H9 (cell line): Measurements from ENCODE around the gene TMEM175. TPM values are rescaled to one million over a fixed set of nuclear protein-coding genes. Genes with fewer than 3 reads are reported as not detected.

Source experiments
- DNase-seq: peaks from one replicate; pipeline ENCODE4 v3.0.0-alpha.2; 2017
- H2AFZ ChIP-seq: one replicate; pipeline ENCODE4 v1.6.1; 2013; ENCODE audit warnings: mild to moderate bottlenecking, low read length, control low read depth, moderate library complexity
- H2AK5ac ChIP-seq: 2 replicates; pipeline ENCODE4 v1.6.1; 2013; ENCODE audit warnings: low read length, control low read depth, mixed read lengths; ENCODE audit not compliant: insufficient read length
- H2BK120ac ChIP-seq: one replicate; pipeline ENCODE4 v1.6.1; 2013; ENCODE audit warnings: low read depth, mild to moderate bottlenecking, low read length, control low read depth, inconsistent platforms; ENCODE audit not compliant: poor library complexity, severe bottlenecking
- H2BK12ac ChIP-seq: 2 replicates; pipeline ENCODE4 v1.6.1; 2013; ENCODE audit warnings: low read length, control low read depth, mixed read lengths, low read depth; ENCODE audit not compliant: insufficient read length
- H2BK15ac ChIP-seq: 2 replicates; pipeline ENCODE4 v1.6.1; 2013; ENCODE audit warnings: low read depth, low read length, control low read depth
- H2BK20ac ChIP-seq: one replicate; pipeline ENCODE4 v1.6.1; 2013; ENCODE audit warnings: low read depth, mild to moderate bottlenecking, low read length, control low read depth, inconsistent platforms; ENCODE audit not compliant: poor library complexity, severe bottlenecking
- H2BK5ac ChIP-seq: 2 replicates; pipeline ENCODE4 v1.6.1; 2013; ENCODE audit warnings: low read length, control low read depth, mixed read lengths; ENCODE audit not compliant: insufficient read length
- H3K14ac ChIP-seq: 2 replicates; pipeline ENCODE4 v1.6.1; 2013; ENCODE audit warnings: low read length, control low read depth; ENCODE audit not compliant: insufficient read depth
- H3K18ac ChIP-seq: 2 replicates; pipeline ENCODE4 v1.6.1; 2013; ENCODE audit warnings: low read depth, mild to moderate bottlenecking, mixed read lengths, low read length, control low read depth; ENCODE audit not compliant: insufficient read length
- H3K23ac ChIP-seq: 2 replicates; pipeline ENCODE4 v1.6.1; 2013; ENCODE audit warnings: low read length, control low read depth, mixed read lengths, low read depth; ENCODE audit not compliant: insufficient read length
- H3K23me2 ChIP-seq: 2 replicates; pipeline ENCODE4 v1.6.1; 2013; ENCODE audit warnings: low read depth, mild to moderate bottlenecking, mixed read lengths, low read length, control low read depth; ENCODE audit not compliant: insufficient read length, poor library complexity, severe bottlenecking
- H3K27ac ChIP-seq: 2 replicates; pipeline ENCODE4 v1.5.1; 2013; ENCODE audit warnings: low read length, control low read depth, mixed read lengths, low read depth; ENCODE audit not compliant: insufficient read length
- H3K27me3 ChIP-seq: 2 replicates; pipeline ENCODE4 v1.6.1; 2013; ENCODE audit warnings: low read length, control low read depth, inconsistent platforms; ENCODE audit not compliant: insufficient read depth
- H3K4ac ChIP-seq: 2 replicates; pipeline ENCODE4 v1.6.1; 2013; ENCODE audit warnings: low read depth, mild to moderate bottlenecking, control low read depth, inconsistent platforms, low read length, moderate library complexity
- H3K4me1 ChIP-seq: 2 replicates; pipeline ENCODE4 v1.6.1; 2013; ENCODE audit warnings: low read length, control low read depth, inconsistent platforms; ENCODE audit not compliant: insufficient read depth
- H3K4me2 ChIP-seq: 2 replicates; pipeline ENCODE4 v1.6.1; 2013; ENCODE audit warnings: low read length, control low read depth, mixed read lengths; ENCODE audit not compliant: insufficient read length, insufficient read depth
- H3K56ac ChIP-seq: 2 replicates; pipeline ENCODE4 v1.6.1; 2013; ENCODE audit warnings: low read depth, mild to moderate bottlenecking, mixed read lengths, low read length, control low read depth; ENCODE audit not compliant: insufficient read length
- H3K79me1 ChIP-seq: 2 replicates; pipeline ENCODE4 v1.6.1; 2013; ENCODE audit warnings: low read depth, mild to moderate bottlenecking, moderate library complexity, low read length, control low read depth, inconsistent platforms; ENCODE audit not compliant: insufficient read depth, poor library complexity, severe bottlenecking
- H3K79me2 ChIP-seq: 2 replicates; pipeline ENCODE4 v1.6.1; 2013; ENCODE audit warnings: low read length, control low read depth, inconsistent platforms; ENCODE audit not compliant: insufficient read depth
- H3K9ac ChIP-seq: 2 replicates; pipeline ENCODE4 v1.6.1; 2013; ENCODE audit warnings: low read length, control low read depth, mixed read lengths; ENCODE audit not compliant: insufficient read length; ENCODE audit errors: extremely low read depth
- H3K9me3 ChIP-seq: one replicate; pipeline ENCODE4 v1.6.1; 2013; ENCODE audit warnings: low read depth, low read length, inconsistent platforms; ENCODE audit not compliant: control insufficient read depth
- H3T11ph ChIP-seq: one replicate; pipeline ENCODE4 v1.6.1; 2013; ENCODE audit warnings: mild to moderate bottlenecking, low read length, control low read depth, inconsistent platforms
- H4K20me1 ChIP-seq: one replicate; pipeline ENCODE4 v1.6.1; 2013; ENCODE audit not compliant: control insufficient read depth, insufficient read length, insufficient read depth
- H4K5ac ChIP-seq: 2 replicates; pipeline ENCODE4 v1.6.1; 2013; ENCODE audit warnings: low read depth, mild to moderate bottlenecking, mixed read lengths, low read length, control low read depth; ENCODE audit not compliant: insufficient read length
- H4K8ac ChIP-seq: replicated peaks from 2 replicates; pipeline ENCODE4 v1.6.1; 2013; ENCODE audit warnings: low read length, control low read depth, mixed read lengths, low read depth; ENCODE audit not compliant: insufficient read length
- H4K91ac ChIP-seq: 2 replicates; pipeline ENCODE4 v1.6.1; 2013; ENCODE audit warnings: low read depth, mild to moderate bottlenecking, moderate library complexity, mixed read lengths, low read length, control low read depth; ENCODE audit not compliant: insufficient read length
- H3K27ac Mint-ChIP-seq, 3 experiments: 2 replicates in 2 of 3; 3 replicates in 1 of 3; pipeline ENCODE4 v1.8.0; 2020 to 2021; ENCODE audit warnings: mixed read lengths in 3 of 3, mild to moderate bottlenecking in 1 of 3, moderate library complexity in 1 of 3
- H3K27me3 Mint-ChIP-seq: 2 replicates; pipeline ENCODE4 v1.8.0; 2021; ENCODE audit warnings: low read depth, mild to moderate bottlenecking, moderate library complexity, mixed read lengths
- H3K36me3 Mint-ChIP-seq, 3 experiments: 2 replicates in 2 of 3; 3 replicates in 1 of 3; pipeline ENCODE4 v1.8.0; 2020 to 2021; ENCODE audit warnings: low read depth in 3 of 3, mixed read lengths in 3 of 3; ENCODE audit not compliant: insufficient read depth in 1 of 3
- H3K4me1 Mint-ChIP-seq, 2 experiments: 2 replicates each; pipeline ENCODE4 v1.8.0; 2020; ENCODE audit warnings: mixed read lengths in 2 of 2
- H3K4me3 Mint-ChIP-seq, 2 experiments: 2 replicates in 1 of 2; 3 replicates in 1 of 2; pipeline ENCODE4 v1.8.0; 2020 to 2021; ENCODE audit warnings: mild to moderate bottlenecking in 2 of 2, mixed read lengths in 2 of 2, moderate library complexity in 1 of 2
- H3K9me3 Mint-ChIP-seq, 2 experiments: 2 replicates in 1 of 2; 3 replicates in 1 of 2; pipeline ENCODE4 v1.8.0; 2020; ENCODE audit warnings: mild to moderate bottlenecking in 2 of 2, mixed read lengths in 2 of 2, moderate library complexity in 1 of 2
- WGBS: extraction: QIAGEN DNeasy Blood & Tissue Kit; methylation state at CpG from one replicate; pipeline ENCODE4 v1.1.7; 2013; ENCODE audit warnings: missing lambda C conversion rate, low lambda C conversion rate, mixed read lengths; ENCODE audit not compliant: insufficient read length; ENCODE audit errors: extremely low coverage; 5-methylcytosine and 5-hydroxymethylcytosine counted together
- total RNA-seq: library from RNA; stranded (reverse); gene quantifications from 2 replicates; pipeline ENCODE4 v1.2.1, GENCODE V29; 2021
- TF ChIP-seq, protein P1 (sequence below): fragments of 200-600 bp; sonication (generic); conservative IDR thresholded peaks from 3 replicates; pipeline ENCODE4 v1.8.0; 2021; ENCODE audit warnings: antibody characterized with exemption, mild to moderate bottlenecking

TMEM175 gene
- total RNA-seq, 1 experiment from 2014 or later: 6.4 TPM

DNA sequence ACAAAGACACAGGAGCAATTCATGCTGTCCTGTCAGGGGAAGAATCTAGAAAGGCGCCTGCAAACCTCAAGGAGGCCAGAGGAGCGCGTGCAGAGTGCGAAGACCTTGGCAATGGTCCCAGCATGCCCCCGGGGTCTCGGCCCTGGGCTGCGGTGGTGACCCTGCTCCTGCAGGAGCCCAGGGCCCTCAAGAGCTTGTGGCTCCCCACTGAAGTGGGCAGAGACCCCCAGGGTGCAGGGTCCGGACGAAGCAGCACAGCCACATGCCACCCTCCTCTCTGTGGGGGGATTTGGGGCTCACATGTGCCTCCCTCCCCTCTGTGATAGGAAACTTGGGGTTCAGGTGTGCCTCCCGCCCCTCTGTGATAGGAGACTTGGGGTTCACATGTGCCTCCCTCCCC is 39.5 kb upstream of the TMEM175 start:
- no peak for DNase-seq
- H3K23me2 ChIP-seq: no peaks in the 10 kb centered on the region
- H3K56ac ChIP-seq: no peak overlapping the region
- no peak overlapping the region for H2AK5ac ChIP-seq
- H4K91ac ChIP-seq: no peak overlapping the region
- H3K79me1 ChIP-seq: no peaks in the 10 kb centered on the region
- no peak overlapping the region for H3K4me2 ChIP-seq
- no peak overlapping the region for H2BK20ac ChIP-seq
- H3K9me3 Mint-ChIP-seq: no peaks in the 10 kb centered on the region; a peak in 1 of 5 replicates
- no peak overlapping the region for H2AFZ ChIP-seq
- no peak overlapping the region for H3K9ac ChIP-seq
- no peak overlapping the region for H3K23ac ChIP-seq
- no CpG with 5 or more reads among the region's 10 CpGs for WGBS
- peaks cover 2 to 31% (median 25%) of the 10 kb centered on the region in 3 experiments; a peak in 5 of 7 replicates for H3K36me3 Mint-ChIP-seq
- H3K27me3 ChIP-seq: no peaks in the 10 kb centered on the region
- no peaks in the 10 kb centered on the region for H3K79me2 ChIP-seq
- H3K4me3 Mint-ChIP-seq: no peak overlapping the region
- no peak overlapping the region for H2BK5ac ChIP-seq
- H3K4ac ChIP-seq: no peak overlapping the region
- H2BK120ac ChIP-seq: no peak overlapping the region
- no peaks in the 10 kb centered on the region for H3K4me1 ChIP-seq
- no peak overlapping the region for H2BK12ac ChIP-seq
- TF ChIP-seq, protein P1, sequence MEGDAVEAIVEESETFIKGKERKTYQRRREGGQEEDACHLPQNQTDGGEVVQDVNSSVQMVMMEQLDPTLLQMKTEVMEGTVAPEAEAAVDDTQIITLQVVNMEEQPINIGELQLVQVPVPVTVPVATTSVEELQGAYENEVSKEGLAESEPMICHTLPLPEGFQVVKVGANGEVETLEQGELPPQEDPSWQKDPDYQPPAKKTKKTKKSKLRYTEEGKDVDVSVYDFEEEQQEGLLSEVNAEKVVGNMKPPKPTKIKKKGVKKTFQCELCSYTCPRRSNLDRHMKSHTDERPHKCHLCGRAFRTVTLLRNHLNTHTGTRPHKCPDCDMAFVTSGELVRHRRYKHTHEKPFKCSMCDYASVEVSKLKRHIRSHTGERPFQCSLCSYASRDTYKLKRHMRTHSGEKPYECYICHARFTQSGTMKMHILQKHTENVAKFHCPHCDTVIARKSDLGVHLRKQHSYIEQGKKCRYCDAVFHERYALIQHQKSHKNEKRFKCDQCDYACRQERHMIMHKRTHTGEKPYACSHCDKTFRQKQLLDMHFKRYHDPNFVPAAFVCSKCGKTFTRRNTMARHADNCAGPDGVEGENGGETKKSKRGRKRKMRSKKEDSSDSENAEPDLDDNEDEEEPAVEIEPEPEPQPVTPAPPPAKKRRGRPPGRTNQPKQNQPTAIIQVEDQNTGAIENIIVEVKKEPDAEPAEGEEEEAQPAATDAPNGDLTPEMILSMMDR: no peak
- H4K8ac ChIP-seq: no peak overlapping the region
- no peak overlapping the region for H3K14ac ChIP-seq
- H3K27ac ChIP-seq: no peak overlapping the region
- H3K27ac Mint-ChIP-seq: no peak overlapping the region
- no peak overlapping the region for H3K18ac ChIP-seq
- H4K5ac ChIP-seq: no peak overlapping the region
- no peaks in the 10 kb centered on the region for H4K20me1 ChIP-seq
- H3K4me1 Mint-ChIP-seq: no peaks in the 10 kb centered on the region
- no peaks in the 10 kb centered on the region for H3K27me3 Mint-ChIP-seq
- H3K9me3 ChIP-seq: no peaks in the 10 kb centered on the region
- H3T11ph ChIP-seq: no peak overlapping the region
- no peak overlapping the region for H2BK15ac ChIP-seq
